Activated CD4-positive, alpha-beta T cell treated with anti-CD3 and anti-CD28 coated beads, Interleukin-2, amount 50 U/mL, for 24 hours (primary cell): ENCODE results near the gene PUSL1.

Experiments used
- DNase-seq, 2 donors: peaks; one replicate each; pipeline ENCODE4 v3.0.0-alpha.2; 2020; ENCODE audit warnings: low read depth in 1 of 2, low spot score in 1 of 2

The PUSL1 gene

DNA sequence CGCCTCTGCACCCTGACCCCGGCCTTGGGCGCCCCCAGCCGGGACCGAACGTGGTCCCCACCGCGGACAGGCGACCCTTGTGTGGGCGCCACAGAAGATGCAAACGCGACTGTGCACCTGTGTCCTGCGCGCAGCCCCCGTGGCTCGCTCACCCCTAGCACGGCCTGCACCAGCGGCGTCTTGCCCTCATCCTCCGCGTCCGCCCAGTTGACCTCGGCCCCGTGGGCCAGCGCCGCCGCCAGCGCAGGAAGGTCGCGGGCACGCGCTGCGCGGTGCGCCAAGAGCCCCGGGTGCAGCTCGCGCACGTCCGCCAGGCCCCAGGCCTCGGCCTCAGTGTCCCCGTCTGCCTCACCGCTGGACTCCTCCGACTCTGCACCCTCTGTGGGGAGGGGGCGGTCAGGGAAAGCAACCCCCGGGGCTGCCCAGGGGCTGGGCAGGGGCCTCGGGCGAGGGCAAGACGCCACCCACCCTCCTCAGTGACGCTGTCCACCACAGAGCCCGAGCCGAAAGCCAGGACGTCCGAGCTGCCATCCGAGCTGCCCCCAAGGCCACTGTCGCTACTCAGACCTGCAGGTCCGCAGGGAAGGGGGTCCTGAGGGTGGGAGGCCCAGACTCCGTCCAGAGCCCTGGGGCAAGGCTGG lies 14.0 kb upstream of the PUSL1 start:
- no peak for DNase-seq

DNA sequence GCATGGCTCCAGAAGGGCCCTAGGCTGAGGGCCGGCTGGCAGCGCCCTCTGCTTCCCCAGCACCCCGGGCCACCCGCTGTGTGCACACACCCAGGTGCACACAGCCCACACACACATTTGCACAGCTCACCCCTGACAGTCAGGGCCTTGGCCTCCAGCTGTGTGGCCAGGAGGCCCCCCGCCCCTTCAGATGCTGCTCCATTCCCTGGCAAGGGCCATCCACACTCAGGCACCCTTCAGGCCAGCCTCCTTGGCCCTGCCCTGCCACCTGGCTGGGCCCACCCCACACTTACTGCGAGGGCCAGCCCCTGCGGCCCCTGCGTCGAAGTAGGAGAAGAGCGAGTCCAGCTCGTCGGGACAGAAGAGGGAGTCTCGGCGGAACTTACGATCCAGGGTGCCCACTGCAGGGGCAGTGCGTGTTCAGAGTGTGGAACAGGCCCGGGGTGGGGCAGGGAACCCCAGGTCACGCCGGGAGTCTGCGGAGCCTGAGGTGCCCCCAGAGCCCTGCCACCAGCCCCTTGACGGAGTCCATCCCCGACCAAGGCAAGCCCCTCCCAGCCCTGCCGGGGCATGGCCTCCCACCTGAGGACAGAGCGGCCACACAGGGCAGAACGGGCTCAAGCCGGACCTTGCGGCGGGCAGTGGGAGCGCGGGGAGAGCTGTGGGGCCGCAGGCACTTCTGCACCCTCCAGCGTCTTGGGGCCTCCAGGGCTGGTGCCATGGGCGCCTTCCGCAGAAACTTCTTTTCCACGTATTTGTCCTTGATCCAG lies 13.1 kb upstream of the PUSL1 start:
- DNase-seq, result no peak

DNA sequence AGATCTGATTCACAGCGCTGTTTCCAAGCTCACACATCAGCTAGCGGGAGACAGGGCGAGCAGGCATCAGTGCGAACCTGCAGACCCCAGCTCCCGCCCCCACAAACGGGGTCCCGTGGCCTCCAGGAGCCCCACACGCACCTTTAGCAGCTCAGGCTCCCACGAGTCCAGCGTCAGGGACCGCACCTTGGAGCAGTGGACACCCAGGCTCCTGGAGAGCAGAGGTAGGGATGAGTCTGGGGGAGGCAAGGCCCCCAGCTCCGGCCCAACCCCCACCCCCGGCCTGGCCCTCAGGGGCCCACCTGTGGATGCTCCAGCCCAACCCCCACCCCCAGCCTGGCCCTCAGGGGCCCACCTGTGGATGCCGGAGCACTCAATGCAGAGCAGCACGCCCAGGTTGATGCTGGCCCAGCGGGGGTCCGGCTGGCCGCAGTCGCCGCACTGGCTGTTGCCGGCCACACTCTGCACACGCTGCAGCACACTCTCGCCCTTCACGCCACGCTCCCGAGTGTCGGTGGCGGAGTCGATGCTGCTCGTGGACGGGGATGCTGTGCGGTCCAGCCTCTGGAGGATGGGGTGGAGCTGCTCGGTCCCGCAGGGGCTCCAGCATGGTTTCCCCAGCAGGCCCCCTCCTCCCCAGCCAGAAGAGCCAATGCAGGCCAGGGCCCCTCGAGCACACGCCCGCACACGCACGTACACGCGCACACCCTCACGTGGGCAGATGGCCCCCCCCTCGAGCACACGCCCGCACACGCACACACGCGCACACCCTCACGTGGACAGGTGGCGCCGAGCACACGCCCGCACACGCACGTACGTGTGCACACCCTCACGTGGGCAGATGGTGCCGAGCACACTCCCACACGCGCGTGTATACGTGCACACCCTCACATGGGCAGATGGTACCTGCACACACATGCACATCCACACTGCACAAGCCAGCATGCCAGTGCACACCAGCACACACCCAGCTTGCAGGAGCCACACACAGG lies 12.0 kb upstream of the PUSL1 start:
- no peak for DNase-seq

DNA sequence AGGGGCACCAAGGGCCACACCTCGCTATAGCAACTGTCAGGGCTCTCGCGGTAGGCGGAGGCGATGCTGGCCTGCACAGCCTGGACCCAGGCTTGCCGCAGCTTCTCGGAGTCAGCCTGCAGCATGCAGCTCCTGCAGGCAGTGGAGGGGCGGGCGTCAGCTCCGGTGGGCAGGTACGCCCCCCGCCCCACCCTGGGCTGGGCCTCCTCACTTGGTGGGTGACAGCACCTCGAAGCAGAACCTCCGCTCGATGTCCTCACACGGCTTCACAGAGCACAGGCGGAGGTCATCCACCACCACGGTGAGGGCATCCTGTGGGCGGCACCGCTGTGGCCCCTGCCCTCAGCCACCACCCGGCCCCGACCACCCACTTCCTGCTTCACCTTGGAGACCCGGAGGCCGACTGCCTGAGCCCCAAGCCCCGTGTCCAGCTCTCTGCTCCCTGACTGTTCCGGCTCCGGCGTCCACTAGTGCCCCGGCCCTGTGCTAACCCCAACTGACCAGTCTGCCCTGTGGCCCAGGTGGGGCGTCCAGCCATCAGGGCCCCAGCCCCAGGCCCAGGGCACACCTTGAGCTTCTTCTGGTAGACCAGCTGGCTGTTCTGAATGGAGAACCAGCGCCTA lies 10.5 kb upstream of the PUSL1 start:
- no peak for DNase-seq

DNA sequence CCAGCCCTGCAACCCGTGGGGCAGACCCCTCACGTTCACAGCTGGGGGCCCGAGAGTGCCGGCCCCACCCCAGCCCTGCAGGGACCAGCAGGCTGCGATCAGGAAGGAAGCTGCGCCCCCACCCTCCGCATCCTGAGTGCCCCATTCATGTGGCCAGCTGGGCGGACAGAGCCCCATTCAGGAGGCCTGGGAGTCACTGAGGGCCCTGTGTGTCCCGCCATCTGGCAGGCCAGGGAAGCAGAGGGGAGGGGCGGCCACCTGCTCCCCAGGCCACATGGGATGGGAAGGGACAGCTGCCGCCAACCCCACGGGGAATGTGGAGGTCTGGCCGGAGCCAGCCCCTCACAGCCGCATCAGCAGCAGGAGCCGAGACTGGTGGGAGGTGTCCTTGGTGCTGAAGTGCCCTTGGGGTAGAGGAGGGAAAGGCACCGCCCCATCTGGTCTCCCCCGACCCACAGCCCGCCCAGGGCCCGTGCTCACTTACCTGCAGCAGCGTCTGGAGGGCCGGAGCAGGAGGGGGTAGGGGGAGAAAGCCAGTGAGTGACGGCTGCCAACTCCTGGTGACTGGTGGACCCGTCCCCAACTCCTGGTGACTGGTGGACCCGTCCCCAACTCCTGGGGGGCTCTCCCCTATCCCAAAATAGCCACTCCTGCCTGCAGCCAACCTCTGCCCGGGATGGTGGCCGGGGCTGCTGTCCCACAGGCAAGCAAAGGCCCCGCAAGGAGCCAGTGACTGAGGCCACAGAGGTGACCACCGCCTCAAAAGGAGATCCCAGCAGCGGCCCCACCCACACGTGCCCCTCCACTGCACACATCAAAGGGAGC lies 9.3 kb upstream of the PUSL1 start:
- DNase-seq, result no peak

DNA sequence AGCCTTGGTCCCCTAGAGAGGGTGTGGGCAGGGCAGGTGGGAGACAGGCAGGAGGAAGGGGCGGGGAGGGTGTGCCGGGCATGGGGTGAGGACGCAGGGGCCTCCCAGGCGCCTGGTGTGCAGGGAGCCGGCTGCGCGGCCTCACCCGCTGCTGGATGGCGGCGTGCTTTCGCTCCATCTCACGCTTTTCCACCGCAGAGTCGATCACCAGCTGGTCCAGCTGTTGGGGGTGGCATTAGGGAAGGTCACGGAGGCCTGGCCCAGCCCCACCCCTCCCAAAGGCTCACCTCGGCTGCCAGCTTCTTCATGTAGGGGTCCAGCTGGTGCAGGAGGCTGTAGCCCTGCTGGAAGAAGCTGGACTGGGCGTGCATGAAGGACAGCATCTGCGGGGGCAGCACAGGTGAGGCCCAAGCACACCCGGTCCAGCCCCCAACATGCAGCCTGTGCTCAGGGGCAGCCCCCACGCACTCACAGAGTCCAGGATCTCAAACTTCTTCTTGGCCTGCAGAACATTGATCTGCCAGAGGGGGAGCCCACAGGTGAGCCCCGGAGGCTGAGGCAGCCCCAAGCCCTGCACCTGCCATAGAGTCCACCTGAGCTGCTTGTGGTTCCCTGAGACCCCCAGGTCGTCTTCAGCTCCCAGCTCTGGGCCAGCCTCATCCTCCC lies 8.6 kb upstream of the PUSL1 start:
- no peak for DNase-seq

DNA sequence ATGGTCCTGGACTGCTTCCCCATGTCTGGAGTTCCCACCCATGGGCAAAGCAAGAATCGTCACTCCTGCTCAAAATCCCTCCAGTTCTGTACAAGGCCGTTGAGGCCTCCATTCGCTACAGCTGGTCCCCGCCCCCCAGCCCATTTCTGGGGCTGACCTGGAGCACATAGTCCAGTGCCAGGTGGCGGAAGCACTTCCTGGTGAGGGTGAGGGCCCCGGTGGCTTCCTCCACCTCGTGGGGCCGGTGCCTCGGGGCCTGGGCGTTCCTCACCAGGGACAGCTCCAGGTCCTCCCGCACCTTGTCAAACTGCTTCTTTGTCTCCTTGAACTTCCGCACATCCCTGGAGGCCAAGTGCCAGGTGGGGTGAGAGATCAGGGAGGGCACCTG lies 8.1 kb upstream of the PUSL1 start:
- DNase-seq, result no peak

DNA sequence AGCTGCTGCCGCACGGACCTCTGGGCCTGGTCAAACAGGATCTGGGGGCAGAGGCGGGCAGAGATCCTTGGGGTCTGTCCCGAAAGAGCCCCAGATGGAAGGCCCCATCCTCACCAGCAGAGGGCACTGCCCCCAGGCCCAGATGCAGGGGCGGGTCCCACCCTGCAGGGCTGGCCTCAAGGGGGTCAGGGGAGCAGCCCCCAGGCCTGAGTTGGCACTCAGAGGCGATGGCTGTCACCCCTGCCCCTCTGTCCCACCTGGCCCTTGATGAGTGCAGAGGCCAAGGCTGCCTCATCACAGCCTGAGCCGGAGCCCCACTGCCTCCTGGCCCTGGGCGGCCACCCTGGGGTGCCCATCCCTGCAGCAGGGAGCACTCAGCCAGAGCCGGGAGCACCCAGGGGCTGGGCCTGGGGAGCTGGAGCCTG lies 6.4 kb upstream of the PUSL1 start:
- DNase-seq, result no peak

DNA sequence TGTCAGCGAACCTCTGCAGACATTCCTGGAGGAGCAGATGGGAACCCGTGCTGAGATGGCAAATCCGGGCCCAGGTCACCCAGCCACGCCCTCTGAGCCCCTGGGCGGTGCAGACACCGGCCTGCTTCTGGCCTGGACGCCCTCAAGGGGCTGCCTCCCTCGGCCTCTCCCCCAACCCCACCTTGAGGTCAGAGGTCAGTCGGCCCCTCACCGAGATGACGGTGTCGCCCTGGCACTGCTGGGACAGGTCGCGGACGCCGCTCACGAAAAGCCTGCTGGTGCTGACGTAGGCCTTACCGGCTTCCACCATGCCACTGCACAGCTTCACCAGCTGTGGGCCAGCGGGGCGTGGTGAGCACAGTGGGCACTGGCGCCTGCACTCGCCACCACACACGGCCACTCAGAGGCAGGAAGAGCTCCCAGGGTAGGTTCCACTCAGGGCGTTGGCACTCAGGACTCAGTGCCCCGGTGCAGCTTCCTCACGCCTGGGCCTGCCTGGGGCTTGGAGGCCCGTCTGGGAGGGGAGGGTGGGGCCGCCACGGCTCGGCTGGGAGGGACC lies 5.4 kb upstream of the PUSL1 start:
- no peak for DNase-seq

DNA sequence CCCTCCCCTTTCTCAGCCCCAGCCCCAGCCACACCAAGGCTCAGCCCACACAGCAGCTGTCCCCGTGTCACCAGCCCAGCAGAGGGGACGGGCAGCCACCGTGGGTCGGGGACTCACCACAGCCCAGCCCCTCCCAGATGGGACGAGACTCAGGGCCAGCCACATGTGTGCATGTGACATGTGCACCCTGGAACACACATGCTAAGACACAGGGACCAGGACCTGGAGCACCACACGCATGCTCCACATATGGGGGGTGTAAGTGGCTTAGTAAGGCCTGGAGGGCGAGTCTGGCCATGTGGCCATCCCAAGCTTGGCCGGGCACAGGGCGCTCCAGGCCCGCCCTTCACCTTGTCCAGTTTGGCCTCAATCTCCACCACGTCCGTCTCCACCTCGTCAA lies 4.7 kb upstream of the PUSL1 start:
- no peak for DNase-seq

DNA sequence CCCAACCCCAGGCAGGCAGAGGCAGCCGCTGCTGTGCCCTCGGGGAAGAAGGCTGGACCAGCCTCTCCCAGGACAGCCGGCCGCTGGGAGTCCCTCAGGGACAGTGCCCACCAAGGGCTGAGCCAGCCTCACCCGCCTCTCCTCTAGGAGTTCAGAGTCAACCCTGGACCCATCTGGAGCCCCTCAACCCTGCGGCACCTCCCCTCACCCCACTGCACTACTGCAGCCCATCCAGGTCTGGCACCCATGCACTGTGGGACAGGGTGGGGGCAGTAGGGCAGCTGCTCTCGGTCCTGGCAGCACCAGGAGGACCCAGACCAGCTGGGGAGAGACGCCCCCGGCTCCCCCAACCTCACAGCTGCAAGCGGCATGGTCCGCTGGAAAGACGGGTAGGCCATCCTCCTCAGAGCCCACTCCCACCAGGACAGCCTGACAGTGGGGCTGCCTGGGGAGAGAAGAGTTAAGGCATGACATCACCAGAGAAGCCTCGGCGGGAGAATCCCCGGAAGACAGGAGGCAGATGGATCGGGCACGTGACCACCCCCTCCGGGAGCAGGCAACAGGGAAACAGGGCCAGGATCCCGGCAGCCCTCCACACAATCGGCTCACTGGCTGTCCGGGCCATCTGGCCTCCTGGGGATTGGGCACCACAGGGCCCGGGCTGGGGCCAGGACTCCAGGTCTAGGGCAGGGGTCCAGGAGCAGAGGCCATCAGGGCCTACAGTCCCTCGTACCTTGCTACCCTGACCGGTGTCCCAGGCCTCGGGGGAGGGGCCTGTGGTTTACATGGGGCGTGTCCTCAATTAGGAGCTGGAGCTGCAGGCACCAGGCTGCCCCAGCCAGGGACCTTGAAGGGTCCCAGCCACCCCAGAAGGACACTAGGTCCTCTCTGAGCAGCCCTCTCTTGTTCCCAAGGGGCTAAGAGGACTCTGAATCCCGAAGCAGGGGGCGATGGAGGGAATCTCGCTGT lies 3.8 kb upstream of the PUSL1 start:
- no peak for DNase-seq

DNA sequence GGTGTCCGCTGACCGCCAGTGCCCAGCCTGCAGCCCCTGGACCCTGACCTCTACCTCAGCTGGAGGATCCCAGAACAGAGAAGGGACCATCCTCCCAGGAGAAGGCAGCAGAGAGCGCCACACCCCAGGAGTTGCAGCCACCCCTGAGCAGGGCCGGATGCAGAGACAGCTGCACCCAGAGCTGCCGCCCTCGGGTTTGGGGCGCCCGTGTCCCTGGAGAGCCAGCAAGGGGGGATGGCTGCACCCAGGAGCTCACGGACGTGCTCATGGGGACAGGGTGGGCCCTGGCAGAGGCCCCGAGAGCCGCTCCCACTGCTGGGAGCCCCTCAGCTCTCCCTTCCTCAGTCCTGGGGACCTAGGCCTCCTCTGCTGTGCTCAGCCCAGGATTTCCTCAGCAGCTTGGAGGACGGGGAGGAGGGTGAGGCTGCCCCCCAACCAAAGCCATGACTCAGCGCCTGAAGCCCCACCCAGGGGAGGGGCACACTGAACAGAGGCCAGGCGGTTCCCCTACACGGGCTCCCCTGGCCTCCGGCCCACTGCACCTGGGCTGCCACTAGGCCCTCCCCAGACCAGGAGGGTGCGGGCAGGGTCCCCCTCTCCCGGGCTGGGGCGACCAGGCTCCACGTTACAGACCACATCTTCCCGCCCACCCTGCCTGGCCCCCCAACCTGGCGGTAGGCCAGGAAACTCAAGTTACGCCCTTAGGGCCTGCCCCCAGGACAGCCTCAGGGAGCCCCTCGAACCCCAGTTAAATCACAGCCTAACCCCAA lies 2.9 kb upstream of the PUSL1 start:
- peak; percentile 32 to 44 for DNase-seq

DNA sequence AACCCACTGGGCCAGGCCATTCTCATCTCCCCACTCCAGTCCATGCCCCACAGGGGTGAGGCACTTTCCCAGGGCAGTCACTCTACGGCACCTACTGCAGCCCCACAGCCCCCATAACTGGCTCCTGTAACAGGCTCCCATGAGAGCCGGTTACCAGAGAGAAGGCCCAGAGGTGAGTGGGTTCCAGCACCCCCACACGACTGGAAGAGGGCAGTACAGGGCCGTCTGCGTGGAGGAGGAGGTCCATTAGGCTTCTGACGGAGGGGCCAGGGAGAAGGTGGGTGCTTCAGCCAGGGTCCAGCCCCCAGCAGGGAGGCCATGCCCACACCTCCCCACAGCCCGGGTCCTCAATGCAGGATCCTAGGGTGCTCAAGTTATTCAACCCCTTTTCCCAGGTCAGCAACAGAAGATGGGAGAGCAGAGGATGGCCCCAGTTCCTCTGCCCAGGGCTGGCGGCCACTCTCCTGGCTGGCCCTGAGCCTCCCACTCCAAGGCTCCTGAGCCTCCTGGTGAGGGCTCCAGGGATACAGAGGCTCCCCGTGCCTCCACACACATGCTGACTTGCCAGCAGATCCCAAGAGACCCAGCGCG lies 2.2 kb upstream of the PUSL1 start:
- DNase-seq, result no peak

DNA sequence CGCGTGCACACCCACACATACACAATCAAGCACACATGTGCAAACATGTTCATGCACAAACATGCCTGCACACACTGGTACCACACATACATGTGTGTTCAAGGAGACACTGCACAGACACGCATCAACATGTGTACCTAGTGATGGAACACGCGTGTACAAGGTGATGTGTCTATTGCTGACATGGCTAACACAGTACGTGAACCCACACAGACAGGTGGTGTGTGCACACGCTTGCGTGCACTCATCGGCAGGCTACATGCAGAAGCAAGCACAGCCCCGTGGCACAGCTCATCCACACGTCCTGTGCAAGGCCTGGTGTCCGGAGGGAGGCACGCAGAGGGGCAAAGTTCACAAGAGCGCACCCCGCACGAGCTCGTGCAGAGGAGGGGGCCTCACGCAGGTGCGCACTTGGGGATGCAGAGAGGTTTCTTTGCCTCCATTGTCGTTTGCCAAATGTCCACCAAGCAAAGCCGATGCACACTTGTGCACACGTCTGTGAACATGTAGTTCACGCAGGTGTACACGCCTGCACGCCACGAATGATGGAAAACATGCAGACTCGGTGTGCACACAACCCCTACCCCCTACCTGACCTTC lies 1.6 kb upstream of the PUSL1 start:
- no peak for DNase-seq

DNA sequence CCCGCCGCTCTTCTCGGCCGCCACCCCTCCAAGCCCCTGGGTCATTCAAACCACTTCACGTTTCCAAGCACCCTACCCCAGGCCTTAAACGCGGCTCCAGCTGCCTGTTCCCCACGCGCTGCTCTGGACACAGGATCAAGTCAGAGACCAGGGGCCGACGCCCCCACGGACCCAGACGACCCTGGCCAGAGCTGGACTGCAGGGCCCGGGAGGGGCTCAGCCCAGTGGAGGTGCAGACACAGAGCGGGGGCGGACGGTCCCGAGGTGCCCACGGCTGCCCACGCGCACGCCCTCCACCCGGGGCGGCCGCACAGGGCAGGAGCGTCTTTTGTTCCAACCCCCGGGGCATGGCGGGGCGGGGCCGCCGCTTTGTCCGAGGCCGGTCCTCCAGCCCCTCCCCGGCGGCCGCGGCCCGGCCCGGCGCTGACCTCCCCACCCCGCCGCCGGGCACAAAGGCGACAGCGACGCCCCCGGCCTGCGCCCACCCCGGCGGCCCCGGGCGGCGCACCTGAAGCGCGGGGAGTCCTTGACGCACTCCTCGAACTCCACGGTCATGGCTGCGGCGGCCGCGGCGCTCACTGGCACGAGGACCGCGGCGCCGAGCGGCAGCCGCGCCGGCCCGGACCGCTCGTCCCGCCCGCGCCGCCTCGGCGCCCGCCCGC lies 1.0 kb upstream of the PUSL1 start:
- no peak for DNase-seq

DNA sequence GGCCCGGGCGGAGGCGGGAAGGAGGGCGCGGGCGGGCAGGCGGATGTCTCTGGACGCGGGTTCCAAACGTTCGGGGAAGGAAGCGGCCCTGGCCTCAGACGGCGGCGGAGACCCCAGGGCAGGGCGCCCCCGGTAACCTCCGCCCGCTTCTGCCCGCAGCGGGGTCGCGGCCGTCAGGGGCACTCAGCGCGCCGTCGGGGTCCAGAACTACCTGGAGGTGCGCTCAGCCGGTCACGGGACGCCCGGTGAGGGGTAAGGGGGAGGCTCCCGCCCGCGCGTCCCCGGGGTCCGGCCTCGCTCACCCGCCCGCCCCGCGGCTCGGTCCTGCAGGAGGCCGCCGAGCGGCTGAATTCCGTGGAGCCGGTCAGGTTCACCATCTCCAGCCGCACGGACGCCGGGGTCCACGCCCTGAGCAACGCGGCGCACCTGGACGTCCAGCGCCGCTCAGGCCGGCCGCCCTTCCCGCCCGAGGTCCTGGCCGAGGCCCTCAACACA lies 406 bp downstream of the PUSL1 start:
- DNase-seq, result no peak
